ENCODE measurements around the gene RIC8A. TPM values are rescaled to one million over a fixed set of nuclear protein-coding genes. Genes with fewer than 3 reads are reported as not detected.

Gene RIC8A
- total and polyA plus RNA-seq, 2 of the 13 experiments (the other 11 are each of a cell fraction or from before 2014, with no cell fraction given) = 62.1 to 63.8 TPM

GRCh38 chr11:208181-208916 lies 841 bp downstream of the RIC8A start (continued):
- TF ChIP-seq THAP9 (CRISPR knock-in tag; IDR thresholded peaks at IDR 0.05; ENCODE audit: borderline replicate concordance) = peak; percentile 56; the same call in 1 of the 2 replicates
- TF ChIP-seq ARID4A (CRISPR knock-in tag; IDR thresholded peaks at IDR 0.05; ENCODE audit: borderline replicate concordance) = peak; percentile 76
- TF ChIP-seq CREB1 (IDR thresholded peaks at IDR 0.05) = no peak
- no peak for TF ChIP-seq CREB1 (CRISPR knock-in tag; IDR thresholded peaks at IDR 0.05)
- TF ChIP-seq PHF21A (CRISPR knock-in tag; IDR thresholded peaks at IDR 0.05) = peak; percentile 69
- no peak for TF ChIP-seq ZFP37 (CRISPR knock-in tag; IDR thresholded peaks at IDR 0.05; ENCODE audit: borderline replicate concordance)
- no peak for TF ChIP-seq PHF5A (CRISPR knock-in tag; IDR thresholded peaks at IDR 0.05; ENCODE audit: low read depth, unreplicated experiment)
- peak; percentile 50; the same call in 1 of the 2 replicates for TF ChIP-seq CSRNP1 (CRISPR knock-in tag; IDR thresholded peaks at IDR 0.05)
- TF ChIP-seq FUBP1 (CRISPR knock-in tag; IDR thresholded peaks at IDR 0.05; ENCODE audit: borderline replicate concordance) = no peak
- no peak for TF ChIP-seq NONO (IDR thresholded peaks at IDR 0.05)
- peak; percentile 77 for TF ChIP-seq NONO (CRISPR knock-in tag; conservative IDR thresholded peaks at IDR 0.05)
- TF ChIP-seq STAT6 (CRISPR knock-in tag; IDR thresholded peaks at IDR 0.05; ENCODE audit: borderline replicate concordance) = no peak
- TF ChIP-seq ZNF12 (CRISPR knock-in tag; IDR thresholded peaks at IDR 0.05) = no peak
- TF ChIP-seq HOXA9 (CRISPR knock-in tag; IDR thresholded peaks at IDR 0.05; ENCODE audit: borderline replicate concordance) = 0 out of 2 replicates have a peak, but pooled peaks have one; percentile 15
- no peak for TF ChIP-seq ZNF296 (CRISPR knock-in tag; conservative IDR thresholded peaks at IDR 0.05)
